ENCODE measurements around the gene COA1. TPM values are rescaled to one million over a fixed set of nuclear protein-coding genes. Genes with fewer than 3 reads are reported as not detected.
A peak's percentile ranks its signal among the peaks of the same experiment; 100 is the strongest.

The COA1 gene
- total RNA-seq, 4 donors from 2014 or later, result 25.9 to 36.0 (median 31.1) TPM

GRCh38 chr7:43764807-43765491, 35.6 kb upstream of the COA1 start:
- TF ChIP-seq CTCF (IDR thresholded peaks at IDR 0.05) (no peak), POLR2A (IDR thresholded peaks at IDR 0.05) (no peak)
- 54 to 61% methylated on average over 10 of the region's 10 CpGs for WGBS, 2 donors
- intact Hi-C loops (cut with DNase I; ENCODE audit: low total_unique reads), result no loop called here
- DNase-seq (ENCODE audit: low spot score in 2 of 2), result peak in 1 of 2 donors; percentile 67
- no peak overlapping the region for H3K4me3 ChIP-seq (ENCODE audit: low read depth, poor library complexity, severe bottlenecking)

- TF ChIP-seq CTCF (IDR thresholded peaks at IDR 0.05), result no peak
- no peak for TF ChIP-seq POLR2A (IDR thresholded peaks at IDR 0.05)
- 48 to 62% methylated on average over 9 of the region's 9 CpGs for WGBS, 2 donors
- H3K4me3 ChIP-seq (ENCODE audit: low read depth, poor library complexity, severe bottlenecking), result no peak overlapping the region
- intact Hi-C loops (cut with DNase I; ENCODE audit: low total_unique reads), result no loop called here
- DNase-seq (ENCODE audit: low spot score in 2 of 2), result peak; percentile 49 to 83
Observed at GRCh38 chr7:43764039-43764761, 34.9 kb upstream of the COA1 start.

GRCh38 chr7:43763183-43763582, 33.9 kb upstream of the COA1 start:
- intact Hi-C loops (cut with DNase I; ENCODE audit: low total_unique reads), result no loop called here
- H3K4me3 ChIP-seq (ENCODE audit: low read depth, poor library complexity, severe bottlenecking), result no peak overlapping the region
- WGBS, 2 donors, result 85 to 88% methylated on average over 3 of the region's 3 CpGs
- peak in 1 of 2 donors; percentile 76 for DNase-seq (ENCODE audit: low spot score in 2 of 2)
- TF ChIP-seq POLR2A (IDR thresholded peaks at IDR 0.05) (no peak), CTCF (IDR thresholded peaks at IDR 0.05) (no peak)

GRCh38 chr7:43761938-43762692, 32.8 kb upstream of the COA1 start:
- DNase-seq (ENCODE audit: low spot score in 2 of 2), result no peak
- H3K4me3 ChIP-seq (ENCODE audit: low read depth, poor library complexity, severe bottlenecking), result no peak overlapping the region
- 60 to 65% methylated on average over 5 of the region's 5 CpGs for WGBS, 2 donors
- TF ChIP-seq POLR2A (IDR thresholded peaks at IDR 0.05) (no peak), CTCF (IDR thresholded peaks at IDR 0.05) (no peak)
- intact Hi-C loops (cut with DNase I; ENCODE audit: low total_unique reads), result no loop called here

DNA sequence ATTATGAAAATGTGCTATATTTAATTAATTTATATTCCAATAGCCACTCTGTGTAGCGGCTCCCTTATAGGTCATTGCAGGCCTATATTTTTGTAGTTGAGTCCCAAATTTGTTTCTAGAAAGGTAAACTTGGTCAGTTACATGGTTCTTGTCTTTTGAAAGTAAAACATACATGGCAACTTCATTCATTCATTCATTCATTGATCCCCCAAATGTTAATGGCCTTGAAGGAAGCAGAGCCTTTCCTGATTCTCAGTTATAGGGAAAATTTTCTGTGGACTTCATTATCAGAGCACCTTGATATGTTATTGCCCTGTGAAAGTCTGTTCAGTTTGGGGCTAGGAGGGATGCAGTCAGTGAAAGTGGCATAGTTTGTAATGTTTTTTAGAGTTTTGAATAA, 32.1 kb upstream of the COA1 start:
- intact Hi-C loops (cut with DNase I; ENCODE audit: low total_unique reads), result no loop called here
- no peak for TF ChIP-seq POLR2A (IDR thresholded peaks at IDR 0.05)
- TF ChIP-seq CTCF (IDR thresholded peaks at IDR 0.05), result no peak
- no peak for DNase-seq (ENCODE audit: low spot score in 2 of 2)
- no peak overlapping the region for H3K4me3 ChIP-seq (ENCODE audit: low read depth, poor library complexity, severe bottlenecking)
- WGBS, 2 donors, result 93 to 96% methylated on average over 1 of the region's 1 CpG

All from lower leg skin (tissue), 4 donors.